ENCODE measurements around the gene PIP. TPM values are rescaled to one million over a fixed set of nuclear protein-coding genes. Genes with fewer than 3 reads are reported as not detected.
"Not testable (repeated sequence)": the region's sequence is repeated elsewhere in the genome, so short reads cannot be mapped to it uniquely, and the experiment has no call there.

The PIP gene
- total RNA-seq, 2 donors from 2014 or later: not detected

GRCh38 chr7:143117395-143117794 is 14.5 kb upstream of the PIP start:
- no peaks in the 10 kb centered on the region for H3K27me3 ChIP-seq (ENCODE audit: control insufficient read depth, insufficient read depth, low read length, poor library complexity, severe bottlenecking)
- no peak for TF ChIP-seq CTCF (conservative IDR thresholded peaks at IDR 0.05)
- H3K4me3 Mint-ChIP-seq: no peak overlapping the region
- H3K27ac ChIP-seq (ENCODE audit: low read depth, low read length): no peak overlapping the region
- no peaks in the 10 kb centered on the region for H3K36me3 ChIP-seq (ENCODE audit: control insufficient read depth, insufficient read depth, low read length)
- H3K4me1 Mint-ChIP-seq: peaks cover 5% of the 10 kb centered on the region
- H3K27ac Mint-ChIP-seq: no peak overlapping the region
- WGBS, 2 experiments (ENCODE audit: insufficient coverage in 1 of 2, insufficient read length in 1 of 2): 89 to 93% methylated on average over 3 of the region's 3 CpGs
- H3K9ac ChIP-seq (ENCODE audit: extremely low read depth, low read length, poor library complexity, severe bottlenecking): no peak overlapping the region
- no peak overlapping the region for H3K4me3 ChIP-seq (ENCODE audit: low read length)
- H3K9me3 ChIP-seq (ENCODE audit: control insufficient read depth, low read length): peaks cover 39% of the 10 kb centered on the region
- DNase-seq: no peak
- peaks cover 7% of the 10 kb centered on the region for H3K27me3 Mint-ChIP-seq (ENCODE audit: insufficient read depth)
- no peaks in the 10 kb centered on the region for H3K36me3 Mint-ChIP-seq (ENCODE audit: low read depth)
- H3K4me1 ChIP-seq (ENCODE audit: control insufficient read depth, insufficient read depth, low read length): no peaks in the 10 kb centered on the region
- peaks cover 57% of the 10 kb centered on the region for H3K9me3 Mint-ChIP-seq

GRCh38 chr7:143120691-143121405 is 11.0 kb upstream of the PIP start:
- H3K27me3 Mint-ChIP-seq (ENCODE audit: insufficient read depth): no peaks in the 10 kb centered on the region

GRCh38 chr7:143123326-143123725 is 8.6 kb upstream of the PIP start:
- not testable (repeated sequence) for H3K36me3 ChIP-seq (ENCODE audit: control insufficient read depth, insufficient read depth, low read length); H3K27me3 ChIP-seq (ENCODE audit: control insufficient read depth, insufficient read depth, low read length, poor library complexity, severe bottlenecking); H3K4me1 ChIP-seq (ENCODE audit: control insufficient read depth, insufficient read depth, low read length); H3K27me3 Mint-ChIP-seq (ENCODE audit: insufficient read depth); DNase-seq; H3K27ac Mint-ChIP-seq; H3K4me3 Mint-ChIP-seq; H3K9ac ChIP-seq (ENCODE audit: extremely low read depth, low read length, poor library complexity, severe bottlenecking); H3K27ac ChIP-seq (ENCODE audit: low read depth, low read length)
- peaks cover 67% of the 10 kb centered on the region for H3K9me3 ChIP-seq (ENCODE audit: control insufficient read depth, low read length)
- peaks cover 12% of the 10 kb centered on the region for H3K4me1 Mint-ChIP-seq
- H3K4me3 ChIP-seq (ENCODE audit: low read length): peak overlapping the region; percentile 53
- peaks cover 60% of the 10 kb centered on the region for H3K9me3 Mint-ChIP-seq
- WGBS, 2 experiments (ENCODE audit: insufficient coverage in 1 of 2, insufficient read length in 1 of 2): 93 to 95% methylated on average over 4 to 9 of the region's 9 CpGs
- peaks cover 10% of the 10 kb centered on the region for H3K36me3 Mint-ChIP-seq (ENCODE audit: low read depth)

More at GRCh38 chr7:143120691-143121405, 11.0 kb upstream of the PIP start:
- Histone ChIP-seq H3K27ac (ENCODE audit: low read depth, low read length) (no peak overlapping the region), H3K4me3 (ENCODE audit: low read length) (peak overlapping the region; percentile 67), H3K27me3 (ENCODE audit: control insufficient read depth, insufficient read depth, low read length, poor library complexity, severe bottlenecking) (no peaks in the 10 kb centered on the region), H3K36me3 (ENCODE audit: control insufficient read depth, insufficient read depth, low read length) (no peaks in the 10 kb centered on the region), H3K9me3 (ENCODE audit: control insufficient read depth, low read length) (peaks cover 63% of the 10 kb centered on the region), H3K9ac (ENCODE audit: extremely low read depth, low read length, poor library complexity, severe bottlenecking) (no peak overlapping the region), H3K4me1 (ENCODE audit: control insufficient read depth, insufficient read depth, low read length) (no peaks in the 10 kb centered on the region)
- 82 to 100% methylated on average over 1 to 2 of the region's 3 CpGs for WGBS, 2 experiments (ENCODE audit: insufficient coverage in 1 of 2, insufficient read length in 1 of 2)
- peaks cover 70% of the 10 kb centered on the region for H3K9me3 Mint-ChIP-seq
- H3K27ac Mint-ChIP-seq: no peak overlapping the region
- H3K36me3 Mint-ChIP-seq (ENCODE audit: low read depth): peaks cover 10% of the 10 kb centered on the region
- TF ChIP-seq CTCF (conservative IDR thresholded peaks at IDR 0.05): no peak
- H3K4me3 Mint-ChIP-seq: no peak overlapping the region
- peaks cover 5% of the 10 kb centered on the region for H3K4me1 Mint-ChIP-seq
- no peak for DNase-seq
